GM23338 (cell line): ENCODE data around the gene PTOV1. TPM values are rescaled to one million over a fixed set of nuclear protein-coding genes. Genes with fewer than 3 reads are reported as not detected.

ENCODE experiments used
- ATAC-seq: fragments of 200-7000 bp; cut with Tn5 transposase; 3 replicates; pipeline ENCODE4 v1.9.1; 2020
- DNase-seq: peaks from one replicate; pipeline ENCODE4 v3.0.0-alpha.2; 2015; ENCODE audit warnings: low spot score
- H2AFZ ChIP-seq: fragments of 200-600 bp; sonication (generic); 2 replicates; pipeline ENCODE4 v1.8.0; 2016; ENCODE audit warnings: antibody characterized with exemption, mild to moderate bottlenecking, moderate library complexity
- H3F3A ChIP-seq: fragments of 200-600 bp; sonication (generic); replicated peaks from 2 replicates; pipeline ENCODE4 v1.8.0; 2017; ENCODE audit warnings: antibody characterized with exemption, mixed run types, low read depth
- H3K27ac ChIP-seq: fragments of 200-600 bp; sonication (generic); 2 replicates; pipeline ENCODE4 v1.6.1; 2016; ENCODE audit warnings: low read depth
- H3K27me3 ChIP-seq: fragments of 200-600 bp; sonication (generic); 2 replicates; pipeline ENCODE4 v1.8.0; 2016; ENCODE audit warnings: mild to moderate bottlenecking, mixed run types, moderate library complexity; ENCODE audit not compliant: insufficient read depth
- H3K36me3 ChIP-seq: fragments of 200-600 bp; sonication (generic); 2 replicates; pipeline ENCODE4 v1.8.0; 2016; ENCODE audit warnings: mild to moderate bottlenecking; ENCODE audit not compliant: insufficient read depth
- H3K4me1 ChIP-seq: fragments of 200-600 bp; sonication (generic); 2 replicates; pipeline ENCODE4 v1.8.0; 2016; ENCODE audit warnings: mild to moderate bottlenecking, moderate library complexity; ENCODE audit not compliant: insufficient read depth
- H3K4me2 ChIP-seq: fragments of 200-600 bp; sonication (generic); 2 replicates; pipeline ENCODE4 v1.7.1; 2017; ENCODE audit warnings: mixed run types
- H3K4me3 ChIP-seq: fragments of 200-600 bp; sonication (generic); 2 replicates; pipeline ENCODE4 v1.6.1; 2016; ENCODE audit warnings: mixed run types
- H3K79me2 ChIP-seq: fragments of 200-600 bp; sonication (generic); replicated peaks from 2 replicates; pipeline ENCODE4 v1.8.0; 2017; ENCODE audit warnings: mild to moderate bottlenecking; ENCODE audit not compliant: insufficient read depth
- H3K9me2 ChIP-seq: fragments of 200-600 bp; sonication (generic); 2 replicates; pipeline ENCODE4 v1.8.0; 2017; ENCODE audit not compliant: insufficient read depth
- H4K20me1 ChIP-seq: fragments of 200-600 bp; sonication (generic); replicated peaks from 2 replicates; pipeline ENCODE4 v1.8.0; 2017; ENCODE audit warnings: mild to moderate bottlenecking; ENCODE audit not compliant: insufficient read depth
- H3K27ac Mint-ChIP-seq: 2 replicates; pipeline ENCODE4 v1.8.0; 2020; ENCODE audit warnings: inconsistent platforms, mild to moderate bottlenecking, moderate library complexity, mixed read lengths
- H3K27me3 Mint-ChIP-seq: 3 replicates; pipeline ENCODE4 v1.8.0; 2022; ENCODE audit warnings: low read depth, mild to moderate bottlenecking, moderate library complexity, mixed read lengths, inconsistent platforms; ENCODE audit not compliant: insufficient read depth, poor library complexity
- H3K36me3 Mint-ChIP-seq: 3 replicates; pipeline ENCODE4 v1.8.0; 2021; ENCODE audit warnings: low read depth, mild to moderate bottlenecking, inconsistent platforms, moderate library complexity, mixed read lengths
- H3K4me1 Mint-ChIP-seq: 3 replicates; pipeline ENCODE4 v1.8.0; 2020; ENCODE audit warnings: mild to moderate bottlenecking, inconsistent platforms, mixed read lengths
- H3K4me3 Mint-ChIP-seq: 3 replicates; pipeline ENCODE4 v1.8.0; 2021; ENCODE audit warnings: moderate library complexity, mild to moderate bottlenecking, inconsistent platforms, mixed read lengths
- H3K9me3 Mint-ChIP-seq: 3 replicates; pipeline ENCODE4 v1.8.0; 2020; ENCODE audit warnings: moderate library complexity, mild to moderate bottlenecking, inconsistent platforms, mixed read lengths
- CREB1 ChIP-seq: fragments of 250-450 bp; sonication (Bioruptor Pico); IDR thresholded peaks from 2 replicates; pipeline ENCODE4 v1.5.0; 2020; ENCODE audit warnings: low read depth, mild to moderate bottlenecking, moderate library complexity
- CTCF ChIP-seq, 2 experiments: fragments of 200-600 bp in 1 of 2; sonication (generic) in 1 of 2; conservative IDR thresholded peaks; 2 replicates each; pipeline versions ENCODE4 v1.5.1 to v1.6.1; 2016 to 2017; ENCODE audit warnings: antibody characterized with exemption in 2 of 2, low read depth in 2 of 2, mild to moderate bottlenecking in 2 of 2, moderate library complexity in 1 of 2
- ETS1 ChIP-seq: IDR thresholded peaks from 2 replicates; pipeline ENCODE4 v1.6.1; 2016; ENCODE audit warnings: antibody characterized with exemption
- EZH2 ChIP-seq: fragments of 200-600 bp; sonication (generic); IDR thresholded peaks from one replicate; pipeline ENCODE4 v1.8.0; 2017; ENCODE audit warnings: antibody characterized with exemption, mild to moderate bottlenecking, low read depth; ENCODE audit not compliant: unreplicated experiment
- EZH2phosphoT487 ChIP-seq: fragments of 200-600 bp; sonication (generic); IDR thresholded peaks from one replicate; pipeline ENCODE4 v1.8.1; 2018; ENCODE audit warnings: antibody characterized with exemption; ENCODE audit not compliant: unreplicated experiment
- NANOG ChIP-seq: IDR thresholded peaks from 2 replicates; pipeline ENCODE4 v1.6.1; 2016; ENCODE audit warnings: antibody characterized with exemption, borderline replicate concordance
- POLR2AphosphoS5 ChIP-seq: IDR thresholded peaks from 2 replicates; pipeline ENCODE4 v1.6.1; 2016; ENCODE audit warnings: antibody characterized with exemption, low read depth
- REST ChIP-seq: IDR thresholded peaks from one replicate; pipeline ENCODE4 v1.6.1; 2018; ENCODE audit warnings: antibody characterized with exemption; ENCODE audit not compliant: unreplicated experiment
- STAT1 ChIP-seq: IDR thresholded peaks from one replicate; pipeline ENCODE4 v1.6.1; 2016; ENCODE audit warnings: antibody characterized with exemption; ENCODE audit not compliant: unreplicated experiment
- ZNF114 ChIP-seq: fragments of 250-450 bp; sonication (Bioruptor Pico); IDR thresholded peaks from 2 replicates; pipeline ENCODE4 v1.5.0; 2020; ENCODE audit warnings: mild to moderate bottlenecking, moderate library complexity
- ZNF331 ChIP-seq: fragments of 250-450 bp; sonication (Bioruptor Pico); IDR thresholded peaks from 2 replicates; pipeline ENCODE4 v1.5.0; 2020; ENCODE audit warnings: low read depth, mild to moderate bottlenecking, moderate library complexity
- long read RNA-seq: library from polyadenylated mRNA; unstranded; transcript quantifications from one replicate; pipeline ENCODE4 v2.0.0, GENCODE V29; 2020; ENCODE audit not compliant: unreplicated experiment
- polyA plus RNA-seq: library from polyadenylated mRNA; unstranded; fragments of >200 nt; fragmentation: Nextera tagmentation; extraction: Ambion mirVana; gene quantifications from 2 replicates; pipeline ENCODE4 v1.2.1, GENCODE V29; 2016
- total RNA-seq: library from RNA; depleted of rRNA; stranded (reverse); fragments of >200 nt; shearing (Covaris generic); gene quantifications from 2 replicates; pipeline ENCODE4 v1.2.3, GENCODE V29; 2014; rRNA removed

The PTOV1 gene
- total RNA-seq = 194 and 209 TPM in 2 replicates
- 188 and 225 TPM in 2 replicates for polyA plus RNA-seq
- long read RNA-seq, transcript PTOV1-210 (13 exons, 1,438 nt) = minor isoform, 5 of 162 reads
- long read RNA-seq, transcript PTOV1-212 (13 exons, 1,577 nt) = major isoform, 86 of 162 reads
- long read RNA-seq, transcript PTOV1-220 (13 exons, 1,587 nt) = minor isoform, 20 of 162 reads
- long read RNA-seq, partial matches to known transcripts = 21 of 162 reads
- long read RNA-seq, other reads (novel, unspliced or antisense) = 30 of 162 reads

GRCh38 chr19:49850487-49851342 is at the start of gene PTOV1:
PTOV1 (plus strand) TSS chr19:49851159.
- no peaks in the 10 kb centered on the region; the same call in 1 of the 2 replicates for H3K36me3 ChIP-seq
- peaks cover 21% of the 10 kb centered on the region for H3K4me1 ChIP-seq
- H3F3A ChIP-seq = peaks cover 25% of the 10 kb centered on the region
- Mint-ChIP-seq H3K9me3 (peaks cover 10% of the 10 kb centered on the region; the same call in 2 of the 3 replicates), H3K4me3 (peak within 1 kb of the TSS; percentile 85), H3K36me3 (peaks cover 43% of the 10 kb centered on the region), H3K27me3 (peaks cover 24% of the 10 kb centered on the region), H3K4me1 (peaks cover 24% of the 10 kb centered on the region), H3K27ac (peak within 1 kb of the TSS; percentile 95)
- DNase-seq = peak; percentile 94
- 0 out of 2 replicates have a peak, but pooled peaks cover 3% of the 10 kb centered on the region for H3K9me2 ChIP-seq
- peak within 1 kb of the TSS; percentile 83; the same call in 1 of the 2 replicates for H2AFZ ChIP-seq
- ATAC-seq = peak; percentile 75
- H3K4me3 ChIP-seq = peak within 1 kb of the TSS; percentile 88
- H3K79me2 ChIP-seq = peaks cover 37% of the 10 kb centered on the region
- H3K27me3 ChIP-seq = no peaks in the 10 kb centered on the region
- TF ChIP-seq STAT1 (no peak), CREB1 (peak; percentile 97), POLR2AphosphoS5 (peak; percentile 44), CTCF (conservative IDR thresholded peaks at IDR 0.05; ENCODE audit: low read depth in 2 of 2) (no peak), ETS1 (peak; percentile 46; the same call in 1 of the 2 replicates)
- H4K20me1 ChIP-seq = peaks cover 31% of the 10 kb centered on the region
- peak within 1 kb of the TSS; percentile 95 for H3K4me2 ChIP-seq
- peak within 1 kb of the TSS; percentile 99 for H3K27ac ChIP-seq

GRCh38 chr19:49801401-49801888 is 49.5 kb upstream of the PTOV1 start:
- Mint-ChIP-seq H3K36me3 (peaks cover 61% of the 10 kb centered on the region), H3K4me3 (peak overlapping the region; percentile 29; the same call in 1 of the 3 replicates), H3K27me3 (peaks cover 13% of the 10 kb centered on the region), H3K4me1 (peaks cover 23% of the 10 kb centered on the region), H3K9me3 (no peaks in the 10 kb centered on the region), H3K27ac (no peak overlapping the region)
- H3K4me2 ChIP-seq = peak overlapping the region; percentile 50
- no peak overlapping the region for H3K27ac ChIP-seq
- H3F3A ChIP-seq = peaks cover 22% of the 10 kb centered on the region
- no peak for ATAC-seq
- H3K36me3 ChIP-seq = no peaks in the 10 kb centered on the region
- no peaks in the 10 kb centered on the region for H3K79me2 ChIP-seq
- H4K20me1 ChIP-seq = no peaks in the 10 kb centered on the region; the same call in 1 of the 2 replicates
- peak overlapping the region; percentile 39; the same call in 1 of the 2 replicates for H3K4me3 ChIP-seq
- no peaks in the 10 kb centered on the region for H3K27me3 ChIP-seq
- TF ChIP-seq NANOG (no peak), CREB1 (no peak), EZH2phosphoT487 (no peak), REST (no peak), EZH2 (no peak), ETS1 (no peak), ZNF114 (no peak), ZNF331 (CRISPR knock-in tag) (no peak), STAT1 (no peak)
- H3K9me2 ChIP-seq = no peaks in the 10 kb centered on the region
- no peak for DNase-seq
- peaks cover 16% of the 10 kb centered on the region; the same call in 1 of the 2 replicates for H3K4me1 ChIP-seq
- no peak overlapping the region for H2AFZ ChIP-seq
